SJCRH30 (cell line): ENCODE measurements around the gene NDUFS6. TPM values are rescaled to one million over a fixed set of nuclear protein-coding genes. Genes with fewer than 3 reads are reported as not detected.
"Not testable (repeated sequence)": the region's sequence is repeated elsewhere in the genome, so short reads cannot be mapped to it uniquely, and the experiment has no call there.

Experiments used
- DNase-seq, 2 experiments: peaks; one replicate each; pipeline ENCODE4 v3.0.0-alpha.2; 2015 to 2020
- H3K27ac ChIP-seq: fragments of 250-450 bp; sonication (Bioruptor Pico); 2 replicates; pipeline ENCODE4 v1.5.1; 2020; ENCODE audit warnings: mild to moderate bottlenecking, moderate library complexity
- H3K27me3 ChIP-seq: fragments of 250-450 bp; sonication (Bioruptor Pico); 2 replicates; pipeline ENCODE4 v1.5.1; 2020; ENCODE audit warnings: mild to moderate bottlenecking, moderate library complexity
- H3K36me3 ChIP-seq: fragments of 250-450 bp; sonication (Bioruptor Pico); 2 replicates; pipeline ENCODE4 v1.5.1; 2020; ENCODE audit warnings: mild to moderate bottlenecking, moderate library complexity
- H3K4me1 ChIP-seq: fragments of 250-450 bp; sonication (Bioruptor Pico); 2 replicates; pipeline ENCODE4 v1.5.1; 2020; ENCODE audit warnings: mild to moderate bottlenecking, moderate library complexity
- H3K4me3 ChIP-seq: fragments of 250-450 bp; sonication (Bioruptor Pico); 2 replicates; pipeline ENCODE4 v1.5.1; 2020; ENCODE audit warnings: mild to moderate bottlenecking, moderate library complexity
- H3K9me3 ChIP-seq: fragments of 250-450 bp; sonication (Bioruptor Pico); replicated peaks from 2 replicates; pipeline ENCODE4 v1.5.1; 2020; ENCODE audit warnings: mild to moderate bottlenecking, moderate library complexity
- total RNA-seq: library from RNA; depleted of rRNA; stranded (reverse); fragments of >200 nt; shearing (Covaris generic); gene quantifications from 2 replicates; pipeline ENCODE4 v1.2.3, GENCODE V29; 2014

NDUFS6 gene
- total RNA-seq, 1 experiment from 2014 or later = 50.9 TPM

DNA sequence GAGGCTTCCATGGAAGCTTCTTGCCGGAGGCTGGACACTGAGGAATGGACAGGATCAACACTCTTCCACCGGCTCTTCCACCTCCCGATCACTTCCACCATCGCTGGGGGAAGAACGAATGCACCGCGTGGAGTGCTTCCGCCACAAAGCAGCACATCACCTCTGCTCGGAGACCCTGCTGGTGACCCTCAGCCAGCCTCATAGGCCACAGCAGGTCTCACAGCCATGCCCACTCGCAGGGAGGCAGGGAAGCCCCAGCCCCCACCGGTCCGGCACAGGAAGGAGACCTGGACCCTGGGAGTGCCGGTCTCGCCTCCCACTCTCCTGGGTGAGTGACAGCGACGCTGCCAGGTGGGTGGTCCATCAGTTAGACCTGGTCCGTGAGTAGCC is 6.3 kb upstream of the NDUFS6 start:
- Histone ChIP-seq H3K27ac (peak overlapping the region; percentile 64), H3K9me3 (no peaks in the 10 kb centered on the region), H3K27me3 (no peaks in the 10 kb centered on the region), H3K4me3 (peak overlapping the region; percentile 36), H3K36me3 (peaks cover 2% of the 10 kb centered on the region; the same call in 1 of the 2 replicates), H3K4me1 (peaks cover 12% of the 10 kb centered on the region)
- DNase-seq = no peak

DNA sequence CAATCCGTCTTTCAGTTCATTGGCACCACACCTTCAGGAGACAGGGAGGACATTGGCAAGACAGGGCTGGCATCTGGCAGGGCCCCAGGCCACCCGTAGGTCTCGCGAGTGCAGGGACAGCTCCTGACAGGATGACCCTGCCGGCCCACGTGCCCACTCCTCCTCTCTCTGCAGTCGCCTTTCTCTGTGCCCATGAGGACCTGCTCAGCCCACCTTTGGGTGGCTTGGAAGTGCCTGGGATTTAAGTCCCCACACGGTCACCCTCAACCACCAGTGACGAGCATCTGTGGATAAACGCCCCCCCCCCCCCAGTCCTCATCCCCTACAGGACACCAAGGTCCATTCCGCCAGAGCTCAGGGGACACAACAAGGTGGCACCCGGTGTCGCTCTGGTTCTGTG is 5.7 kb upstream of the NDUFS6 start:
- DNase-seq = no peak
- H3K27ac ChIP-seq = no peak overlapping the region
- peaks cover 2% of the 10 kb centered on the region; the same call in 1 of the 2 replicates for H3K36me3 ChIP-seq
- H3K4me1 ChIP-seq = peaks cover 11% of the 10 kb centered on the region
- H3K4me3 ChIP-seq = no peak overlapping the region
- H3K9me3 ChIP-seq = no peaks in the 10 kb centered on the region
- H3K27me3 ChIP-seq = no peaks in the 10 kb centered on the region

DNA sequence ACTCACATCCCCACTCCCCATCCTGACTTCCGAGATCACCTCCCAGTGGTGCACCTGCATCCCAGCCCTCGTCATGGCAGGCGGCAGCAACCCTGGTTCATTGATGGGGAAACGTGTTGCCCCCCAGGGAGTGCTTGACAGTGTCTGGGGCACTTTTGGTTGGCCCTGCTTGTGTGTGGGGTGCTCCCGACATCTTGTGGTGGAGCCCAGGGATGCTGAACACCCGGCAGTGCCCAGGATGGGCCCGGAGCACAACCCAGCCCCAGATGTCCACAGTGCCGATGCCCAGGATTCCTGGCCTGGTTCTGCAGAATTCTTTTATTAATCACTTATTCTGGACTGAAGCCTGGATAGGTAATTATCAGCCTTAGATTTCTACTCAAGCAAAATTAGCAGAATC is 5.3 kb upstream of the NDUFS6 start:
- Histone ChIP-seq H3K36me3 (peaks cover 2% of the 10 kb centered on the region; the same call in 1 of the 2 replicates), H3K4me1 (peaks cover 11% of the 10 kb centered on the region), H3K4me3 (no peak overlapping the region), H3K27me3 (no peaks in the 10 kb centered on the region), H3K9me3 (no peaks in the 10 kb centered on the region), H3K27ac (no peak overlapping the region)
- DNase-seq = no peak

DNA sequence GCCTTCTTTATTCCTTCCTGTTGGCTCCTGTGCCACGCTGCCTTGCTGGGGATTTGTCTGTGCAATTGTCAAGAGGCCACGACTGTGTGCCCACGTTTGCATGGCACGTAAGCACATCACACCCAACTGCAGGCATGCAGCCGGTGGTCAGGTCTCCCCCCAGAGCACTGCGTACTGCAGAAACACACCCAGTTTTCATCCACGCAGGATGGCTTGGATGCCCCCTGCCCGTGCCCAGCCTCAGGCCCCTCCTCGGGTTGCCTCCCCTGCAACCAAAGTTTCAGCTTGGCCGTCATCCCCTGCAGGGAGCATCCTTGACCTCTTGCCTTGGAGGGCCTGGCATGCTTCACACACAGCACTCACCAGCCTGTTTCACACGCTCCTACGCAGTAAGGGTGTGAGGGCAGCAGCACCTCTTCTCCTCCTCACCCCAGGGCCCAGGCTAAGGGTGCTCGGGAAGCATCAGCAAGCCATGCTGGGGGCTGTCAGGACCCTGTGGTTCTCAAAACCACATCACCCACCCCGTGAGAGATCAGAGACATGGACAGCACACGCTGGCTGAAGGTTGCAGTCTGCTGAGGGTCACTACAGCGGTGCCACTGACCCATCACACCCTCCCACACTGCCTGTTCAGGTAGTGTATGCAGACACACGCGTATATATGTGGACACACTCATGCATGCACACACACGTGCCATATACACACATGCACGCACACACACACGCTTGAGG is 4.7 kb upstream of the NDUFS6 start:
- Histone ChIP-seq H3K27me3 (no peaks in the 10 kb centered on the region), H3K9me3 (no peaks in the 10 kb centered on the region), H3K36me3 (peaks cover 2% of the 10 kb centered on the region; the same call in 1 of the 2 replicates), H3K4me1 (peaks cover 11% of the 10 kb centered on the region), H3K27ac (no peak overlapping the region), H3K4me3 (no peak overlapping the region)
- no peak for DNase-seq

DNA sequence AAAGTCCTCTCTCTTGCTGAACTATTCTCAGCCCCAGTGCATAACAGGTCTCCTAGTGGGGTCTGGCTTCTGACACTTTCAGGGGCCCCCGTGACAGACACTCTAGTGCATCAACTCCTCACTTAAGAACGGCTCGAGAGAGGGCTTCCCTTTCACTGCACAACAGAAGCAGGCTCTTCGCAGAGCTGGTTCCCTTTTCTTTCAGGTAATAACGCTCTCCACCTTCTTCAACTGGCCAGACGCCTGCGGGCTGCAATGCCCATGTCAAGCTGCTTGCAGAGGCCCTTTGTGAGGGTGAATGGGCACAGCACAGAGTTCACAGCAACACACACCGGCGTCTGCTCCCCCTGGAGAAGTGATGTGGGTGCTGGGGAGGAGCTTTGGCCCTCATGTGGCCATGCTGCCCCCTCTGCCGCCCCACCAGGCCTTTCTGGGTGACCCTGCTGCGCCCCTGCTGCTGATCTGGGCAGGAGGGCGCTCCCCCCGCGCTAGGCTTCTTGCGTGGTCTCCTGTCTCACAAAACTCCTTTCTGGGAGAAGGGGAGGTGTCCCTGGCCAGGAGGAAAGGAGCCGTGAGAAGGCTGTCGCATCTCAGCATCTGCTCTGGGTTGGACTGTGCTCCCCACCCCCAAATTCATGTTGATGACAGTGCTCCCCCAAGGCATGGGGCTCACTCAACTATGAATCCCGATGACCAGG is 4.0 kb upstream of the NDUFS6 start:
- H3K36me3 ChIP-seq = peaks cover 2% of the 10 kb centered on the region; the same call in 1 of the 2 replicates
- no peaks in the 10 kb centered on the region for H3K27me3 ChIP-seq
- no peak overlapping the region for H3K4me3 ChIP-seq
- no peak overlapping the region for H3K27ac ChIP-seq
- H3K4me1 ChIP-seq = peaks cover 11% of the 10 kb centered on the region
- DNase-seq = no peak
- no peaks in the 10 kb centered on the region for H3K9me3 ChIP-seq

DNA sequence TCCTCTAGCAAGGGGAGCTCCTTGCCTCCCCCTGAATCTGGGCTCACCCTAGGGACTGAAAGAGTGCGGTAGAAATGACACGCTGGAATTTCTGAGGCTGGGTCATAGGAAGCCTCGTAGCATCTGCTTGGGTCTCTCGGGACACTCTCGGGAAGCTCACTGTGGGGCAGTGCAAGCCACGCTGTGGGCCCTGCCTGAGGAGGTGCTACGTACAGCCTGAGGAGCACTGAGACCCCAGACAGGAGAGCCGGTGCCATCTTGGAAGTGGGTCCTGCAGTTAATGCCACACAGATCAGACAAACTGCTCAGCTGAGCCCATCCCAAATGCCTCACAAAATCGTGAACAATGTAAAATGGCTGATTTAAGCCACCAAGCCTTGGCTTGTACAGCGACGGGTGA is 3.4 kb upstream of the NDUFS6 start:
- H3K27me3 ChIP-seq = no peaks in the 10 kb centered on the region
- H3K4me1 ChIP-seq = peaks cover 9% of the 10 kb centered on the region
- H3K36me3 ChIP-seq = peaks cover 2% of the 10 kb centered on the region; the same call in 1 of the 2 replicates
- no peaks in the 10 kb centered on the region for H3K9me3 ChIP-seq
- no peak for DNase-seq
- no peak overlapping the region for H3K4me3 ChIP-seq
- no peak overlapping the region for H3K27ac ChIP-seq

DNA sequence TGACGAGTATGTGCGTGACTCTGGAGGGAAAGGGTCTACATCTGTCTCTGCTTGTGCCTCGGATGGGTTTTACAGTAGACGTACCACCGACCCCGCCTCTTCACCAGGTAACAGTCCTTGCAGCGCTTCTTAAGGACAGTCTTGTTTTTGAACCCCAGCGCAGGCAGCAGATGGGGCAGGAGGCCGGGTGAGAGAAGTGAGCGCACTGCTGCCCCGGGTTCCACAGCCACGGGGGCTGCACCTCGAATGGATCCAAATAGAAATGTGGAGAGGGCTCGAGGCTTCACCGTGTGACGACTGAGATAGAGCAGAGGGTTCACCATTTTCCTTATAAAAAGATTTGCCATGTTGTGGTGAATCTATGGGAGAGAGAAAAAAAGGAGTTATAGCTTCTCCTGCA is 2.6 kb upstream of the NDUFS6 start:
- not testable (repeated sequence) for DNase-seq, H3K27ac ChIP-seq, H3K27me3 ChIP-seq, H3K36me3 ChIP-seq, H3K4me1 ChIP-seq, H3K9me3 ChIP-seq
- peak overlapping the region; percentile 99 for H3K4me3 ChIP-seq

DNA sequence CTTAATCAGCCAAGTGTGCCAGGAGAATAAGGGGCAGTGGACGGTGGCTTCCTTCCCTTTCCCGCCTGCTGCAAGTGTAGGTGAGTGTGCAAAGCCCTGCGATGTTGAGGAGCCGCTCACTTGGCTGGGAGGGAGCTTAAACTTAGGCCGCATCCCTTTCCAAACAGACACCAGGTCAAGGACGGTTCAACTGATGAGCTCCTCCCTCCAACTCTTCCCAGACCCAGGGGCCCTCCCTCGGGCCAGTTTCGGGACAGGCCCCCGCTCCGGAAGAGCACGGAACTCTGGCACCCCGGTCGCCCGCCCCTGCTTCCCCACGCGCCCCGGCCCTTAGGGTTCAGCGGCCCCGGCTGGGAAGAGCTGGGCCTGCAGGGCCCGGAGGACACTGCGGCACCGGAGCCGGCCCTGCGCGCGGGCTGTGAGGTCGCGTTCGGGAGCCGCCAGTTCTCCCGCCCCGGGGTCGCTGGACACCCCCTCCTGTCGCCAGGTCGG is 2.1 kb upstream of the NDUFS6 start:
- peaks cover 2% of the 10 kb centered on the region for H3K36me3 ChIP-seq
- H3K27ac ChIP-seq = peak overlapping the region; percentile 58
- H3K27me3 ChIP-seq = no peaks in the 10 kb centered on the region
- peaks cover 9% of the 10 kb centered on the region for H3K4me1 ChIP-seq
- H3K4me3 ChIP-seq = peak overlapping the region; percentile 99
- DNase-seq = no peak
- H3K9me3 ChIP-seq = no peaks in the 10 kb centered on the region

DNA sequence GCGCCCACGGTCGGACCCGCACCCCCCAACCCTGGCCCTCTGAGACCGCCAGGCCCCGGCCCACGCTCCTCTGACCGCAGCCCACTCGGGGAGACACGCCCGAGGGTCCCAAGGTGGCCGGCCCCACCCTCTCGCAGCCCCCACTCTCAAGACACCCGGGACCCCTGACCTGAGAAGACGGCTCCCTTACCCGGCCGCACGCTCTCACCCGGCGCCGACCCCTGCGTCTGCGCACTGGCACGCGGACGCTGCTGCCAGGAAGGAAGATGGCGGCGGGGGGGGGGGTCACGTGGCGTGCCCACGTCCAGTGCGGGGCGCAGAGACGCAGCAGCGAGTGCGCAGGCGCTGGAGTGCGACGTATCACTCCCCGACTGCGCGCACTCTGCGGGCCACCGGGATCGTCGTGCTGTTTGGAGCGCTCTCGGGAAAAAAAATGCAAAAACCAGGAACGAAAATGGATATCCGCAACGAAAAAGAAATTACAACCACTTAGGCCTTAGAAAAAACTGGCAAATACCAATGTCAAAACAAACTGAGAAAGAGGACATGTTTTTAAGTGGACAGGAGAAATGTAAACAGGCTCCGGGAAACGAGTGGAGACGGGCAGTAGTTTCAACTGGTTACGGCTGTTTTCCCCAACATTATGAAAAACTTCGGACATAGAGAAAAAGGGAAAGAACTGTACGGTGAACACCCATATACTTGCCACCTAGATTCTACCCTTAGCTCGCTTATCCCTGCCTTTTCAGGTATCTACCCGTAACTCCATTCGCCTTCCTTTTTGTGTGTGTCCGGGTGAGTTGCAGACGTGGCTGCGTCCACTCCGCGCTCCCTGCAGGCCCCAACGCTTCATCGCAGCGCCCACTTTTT is 1.4 kb upstream of the NDUFS6 start, which contains the start of gene MRPL36:
Gene MRPL36, minus strand, starts transcription at position 236 of the 870 bp plus-strand sequence. CDS start 902 bp downstream, outside the sequence.
- Histone ChIP-seq H3K27me3 (no peaks in the 10 kb centered on the region), H3K9me3 (no peaks in the 10 kb centered on the region), H3K4me3 (peak within 1 kb of the TSS; percentile 99), H3K36me3 (peaks cover 2% of the 10 kb centered on the region), H3K27ac (peak within 1 kb of the TSS; percentile 58), H3K4me1 (peaks cover 2% of the 10 kb centered on the region)
- DNase-seq = peak; percentile 86 to 87

DNA sequence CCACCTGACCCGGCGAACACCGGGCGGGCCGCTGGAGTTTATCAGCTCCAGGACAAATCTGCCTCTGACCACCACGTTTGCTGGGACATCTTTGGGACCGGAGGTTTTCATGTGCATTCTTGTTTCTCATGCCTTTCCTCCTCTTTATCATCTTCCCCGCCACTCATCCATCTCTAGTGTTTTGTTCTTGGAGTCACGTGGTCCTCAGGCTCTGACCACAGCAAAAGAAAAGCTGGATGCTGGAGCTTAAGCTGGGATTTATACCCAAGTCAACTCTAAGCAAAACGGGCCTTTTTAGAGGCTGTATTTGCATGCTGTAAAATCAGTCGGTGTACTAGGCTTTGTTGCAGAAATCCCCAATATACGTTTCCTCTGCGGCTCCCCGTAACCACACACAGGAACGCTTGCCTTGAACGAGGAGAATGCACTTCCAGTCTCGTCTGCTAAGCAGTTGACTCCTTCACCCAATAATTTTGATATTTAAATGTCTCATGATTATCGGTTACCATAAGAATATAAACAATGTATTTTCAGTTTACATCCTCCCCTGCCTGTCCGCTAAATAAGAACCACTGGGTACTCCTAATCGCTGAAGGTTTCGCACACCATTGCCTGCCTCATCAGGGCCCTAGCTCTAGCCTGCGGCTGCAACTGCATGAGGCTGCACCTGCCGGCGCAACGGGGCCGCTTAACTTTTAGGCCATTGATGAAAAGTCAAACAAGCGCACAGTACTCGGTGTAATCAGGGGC is 560 bp upstream of the NDUFS6 start:
- H3K9me3 ChIP-seq = no peaks in the 10 kb centered on the region
- peaks cover 2% of the 10 kb centered on the region for H3K36me3 ChIP-seq
- peak in 1 of 2 experiments; percentile 15 for DNase-seq
- H3K4me3 ChIP-seq = peak overlapping the region; percentile 99
- H3K27me3 ChIP-seq = no peaks in the 10 kb centered on the region
- no peaks in the 10 kb centered on the region; the same call in 1 of the 2 replicates for H3K4me1 ChIP-seq
- peak overlapping the region; percentile 58; the same call in 1 of the 2 replicates for H3K27ac ChIP-seq

DNA sequence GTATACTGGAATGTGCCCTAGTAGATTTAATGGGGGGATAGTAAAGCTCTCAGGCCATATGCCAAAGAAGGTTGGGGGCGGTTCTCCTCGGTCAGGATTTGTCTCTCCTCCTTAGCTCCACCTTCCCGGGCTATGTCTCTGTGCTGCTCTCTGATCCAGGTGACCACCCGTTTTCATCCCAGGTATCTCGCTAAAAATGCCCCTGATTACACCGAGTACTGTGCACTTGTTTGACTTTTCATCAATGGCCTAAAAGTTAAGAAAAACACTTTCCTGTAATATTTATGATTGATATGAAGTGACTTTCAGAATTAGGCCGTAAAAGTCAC is 724 bp downstream of the NDUFS6 start:
- Histone ChIP-seq H3K9me3 (no peaks in the 10 kb centered on the region), H3K4me1 (no peaks in the 10 kb centered on the region; the same call in 1 of the 2 replicates), H3K4me3 (peak overlapping the region; percentile 99), H3K27ac (peak overlapping the region; percentile 73; the same call in 1 of the 2 replicates), H3K36me3 (peaks cover 11% of the 10 kb centered on the region), H3K27me3 (no peaks in the 10 kb centered on the region)
- DNase-seq = peak in 1 of 2 experiments; percentile 22

DNA sequence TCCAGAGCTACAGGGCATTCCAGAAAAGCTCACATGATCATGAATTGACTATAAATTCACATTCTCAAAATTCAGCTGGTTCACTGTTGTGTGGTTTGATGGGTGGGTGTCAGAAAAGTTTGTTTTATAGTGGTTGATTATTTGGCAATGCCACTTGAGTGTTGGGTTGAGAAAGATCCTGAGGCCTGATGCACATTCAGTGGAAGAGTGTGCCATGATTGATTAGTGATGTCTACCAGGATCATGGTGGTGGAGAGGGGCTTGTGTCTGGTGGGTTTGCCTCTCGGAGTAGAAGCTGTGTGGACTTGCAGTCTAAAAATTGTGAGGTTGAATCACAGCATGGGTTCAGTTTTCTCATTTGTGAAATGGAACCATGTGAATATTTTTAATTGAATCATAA is 2.0 kb downstream of the NDUFS6 start:
- H3K9me3 ChIP-seq = no peaks in the 10 kb centered on the region
- no peak for DNase-seq
- H3K4me3 ChIP-seq = no peak overlapping the region
- no peak overlapping the region for H3K27ac ChIP-seq
- peaks cover 13% of the 10 kb centered on the region for H3K36me3 ChIP-seq
- H3K4me1 ChIP-seq = no peaks in the 10 kb centered on the region; the same call in 1 of the 2 replicates
- H3K27me3 ChIP-seq = no peaks in the 10 kb centered on the region

DNA sequence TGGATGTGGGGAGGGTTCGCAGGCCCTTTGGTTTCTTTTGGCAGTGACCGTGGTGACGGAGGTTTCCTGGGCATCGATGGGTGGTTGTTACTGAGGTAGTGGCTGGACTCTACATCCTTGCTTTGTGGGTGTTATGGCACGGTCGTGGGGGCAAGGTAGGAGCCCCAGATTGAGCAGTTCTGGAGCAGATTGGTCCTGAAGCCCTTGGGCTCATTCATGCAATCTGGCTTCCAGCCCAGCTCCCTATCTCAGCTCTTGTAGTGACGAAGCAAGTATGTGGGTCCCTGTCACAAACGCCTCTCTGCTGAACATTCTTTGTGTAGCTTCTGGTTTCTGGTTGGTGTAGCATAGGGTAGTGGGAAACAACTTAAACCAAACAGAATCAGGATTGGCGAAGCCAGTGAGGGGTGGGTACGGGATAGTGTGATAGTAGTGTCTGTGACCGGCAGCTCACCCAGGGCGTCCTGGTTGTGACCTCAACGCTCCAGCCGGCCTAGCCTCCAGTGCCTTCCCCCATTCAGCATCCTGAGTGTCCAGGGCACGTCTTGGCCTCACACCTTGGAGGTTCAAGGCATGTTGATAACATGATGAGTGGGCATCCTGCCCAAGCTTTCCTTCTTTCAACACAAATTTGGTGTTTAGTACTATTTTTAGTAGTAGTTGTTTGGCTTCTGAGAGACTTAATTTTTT is 2.9 kb downstream of the NDUFS6 start:
- H3K27me3 ChIP-seq = no peaks in the 10 kb centered on the region
- no peaks in the 10 kb centered on the region for H3K4me1 ChIP-seq
- no peak overlapping the region for H3K27ac ChIP-seq
- H3K4me3 ChIP-seq = no peak overlapping the region
- peaks cover 13% of the 10 kb centered on the region for H3K36me3 ChIP-seq
- DNase-seq = no peak
- no peaks in the 10 kb centered on the region for H3K9me3 ChIP-seq
